Measurements from ENCODE around the gene PAF1. TPM values are rescaled to one million over a fixed set of nuclear protein-coding genes. Genes with fewer than 3 reads are reported as not detected.
A peak's percentile ranks its signal among the peaks of the same experiment; 100 is the strongest.

Gene PAF1
- total and polyA plus RNA-seq, 2 of the 13 experiments (the other 11 are each of a cell fraction or from before 2014, with no cell fraction given) = 30.2 to 31.1 TPM

DNA sequence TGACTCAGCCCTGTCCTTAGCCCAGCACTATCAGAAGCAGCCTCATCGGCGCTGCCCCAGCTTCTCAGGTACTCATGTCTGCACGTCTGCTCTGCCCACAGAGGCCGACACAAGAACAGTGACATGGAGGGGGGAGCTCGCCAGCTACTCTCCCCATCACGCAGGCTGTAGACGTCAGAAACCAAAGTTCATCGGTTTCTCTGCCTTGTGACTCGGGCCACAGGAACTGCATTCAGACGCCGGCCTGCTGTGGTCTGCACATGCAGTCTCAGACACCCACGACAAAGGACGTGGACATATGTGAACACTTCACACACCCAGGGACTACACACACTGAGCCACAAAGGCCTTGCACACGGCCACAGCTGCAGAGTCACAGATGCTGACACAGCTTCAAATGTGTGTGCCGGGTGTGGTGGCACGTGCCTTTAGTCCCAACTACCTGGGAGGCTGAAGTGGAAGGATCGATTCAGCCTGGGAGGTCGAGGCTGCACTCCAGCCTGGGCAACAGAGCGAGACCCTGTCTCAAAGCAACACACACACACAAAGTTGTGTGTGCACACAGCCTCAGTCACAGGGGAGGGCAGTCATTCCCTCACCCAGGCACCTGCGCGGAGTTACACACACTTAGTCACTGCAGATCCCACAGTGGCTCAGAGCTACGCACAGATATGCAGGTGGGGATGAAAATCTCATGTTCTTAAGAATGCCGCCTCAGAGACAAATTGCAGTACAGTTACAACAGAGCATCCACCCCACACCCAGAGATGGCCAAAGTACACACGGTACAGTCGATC is 10.8 kb upstream of the PAF1 start (continued):
- TF ChIP-seq CERS6 (CRISPR knock-in tag; IDR thresholded peaks at IDR 0.05) (no peak), KLF12 (CRISPR knock-in tag; IDR thresholded peaks at IDR 0.05; ENCODE audit: borderline replicate concordance) (no peak), ZNF747 (CRISPR knock-in tag; IDR thresholded peaks at IDR 0.05; ENCODE audit: borderline replicate concordance) (no peak; the same call in 1 of the 2 replicates), TP53 (CRISPR knock-in tag; conservative IDR thresholded peaks at IDR 0.05) (peak; percentile 58; the same call in 1 of the 2 replicates), NFYC (CRISPR knock-in tag; IDR thresholded peaks at IDR 0.05) (peak; percentile 51), ZNF703 (CRISPR knock-in tag; IDR thresholded peaks at IDR 0.05; ENCODE audit: borderline replicate concordance) (no peak), NFKB2 (CRISPR knock-in tag; IDR thresholded peaks at IDR 0.05; ENCODE audit: borderline replicate concordance) (peak; percentile 93; the same call in 1 of the 2 replicates), RELA (CRISPR knock-in tag; IDR thresholded peaks at IDR 0.05) (no peak), ZNF782 (CRISPR knock-in tag; IDR thresholded peaks at IDR 0.05; ENCODE audit: borderline replicate concordance) (no peak; the same call in 1 of the 2 replicates), CBX2 (IDR thresholded peaks at IDR 0.05; ENCODE audit: low read depth, low read length) (no peak), CBX2 (CRISPR knock-in tag; IDR thresholded peaks at IDR 0.05; ENCODE audit: low read depth) (no peak), ZSCAN30 (CRISPR knock-in tag; IDR thresholded peaks at IDR 0.05) (no peak), KDM5B (CRISPR knock-in tag; IDR thresholded peaks at IDR 0.05; ENCODE audit: borderline replicate concordance) (peak; percentile 91), ATRX (CRISPR knock-in tag; IDR thresholded peaks at IDR 0.05; ENCODE audit: borderline replicate concordance) (no peak), CEBPB (IDR thresholded peaks at IDR 0.05; ENCODE audit: borderline replicate concordance, low read depth, low read length) (peak; percentile 76), RARG (CRISPR knock-in tag; IDR thresholded peaks at IDR 0.05; ENCODE audit: low read depth) (0 out of 2 replicates have a peak, but pooled peaks have one; percentile 28), SAFB2 (CRISPR knock-in tag; IDR thresholded peaks at IDR 0.05; ENCODE audit: borderline replicate concordance, low read depth) (no peak), NFIC (IDR thresholded peaks at IDR 0.05; ENCODE audit: low read length) (no peak; the same call in 1 of the 2 replicates), HINFP (CRISPR knock-in tag; IDR thresholded peaks at IDR 0.05; ENCODE audit: low read depth) (peak; percentile 77), E2F5 (CRISPR knock-in tag; conservative IDR thresholded peaks at IDR 0.05) (no peak), KDM5A (IDR thresholded peaks at IDR 0.05; ENCODE audit: borderline replicate concordance, low read length) (no peak), HNF4G (IDR thresholded peaks at IDR 0.05; ENCODE audit: borderline replicate concordance, low read depth, low read length) (peak; percentile 72), HNF4G (CRISPR knock-in tag; IDR thresholded peaks at IDR 0.05; ENCODE audit: borderline replicate concordance, low read depth) (peak; percentile 89; the same call in 1 of the 2 replicates), NCOR1 (IDR thresholded peaks at IDR 0.05; ENCODE audit: borderline replicate concordance, low read length) (peak; percentile 68; the same call in 1 of the 2 replicates), KAT7 (CRISPR knock-in tag; IDR thresholded peaks at IDR 0.05; ENCODE audit: borderline replicate concordance) (no peak), TOE1 (CRISPR knock-in tag; IDR thresholded peaks at IDR 0.05) (no peak), CREM (IDR thresholded peaks at IDR 0.05) (peak; percentile 89), CREM (CRISPR knock-in tag; IDR thresholded peaks at IDR 0.05) (no peak), IRF2 (CRISPR knock-in tag; IDR thresholded peaks at IDR 0.05) (peak; percentile 88)

All from HepG2 (cell line).